ENCODE measurements around the gene MILR1. TPM values are rescaled to one million over a fixed set of nuclear protein-coding genes. Genes with fewer than 3 reads are reported as not detected.
"Not testable (repeated sequence)": the region's sequence is repeated elsewhere in the genome, so short reads cannot be mapped to it uniquely, and the experiment has no call there.

Gene MILR1
- total RNA-seq, 1 experiment from 2014 or later, result 21.6 TPM

- DNase-seq (ENCODE audit: low read depth), result no peak
Measured at GRCh38 chr17:64471440-64471839, 22.5 kb downstream of the MILR1 start.

- DNase-seq (ENCODE audit: low read depth), result no peak
Measured at GRCh38 chr17:64472564-64472963, 23.6 kb downstream of the MILR1 start.

GRCh38 chr17:64477849-64478248 lies 28.9 kb downstream of the MILR1 start:
- no peak for DNase-seq (ENCODE audit: low read depth)

- DNase-seq (ENCODE audit: low read depth), result no peak
Measured at GRCh38 chr17:64480951-64481350, 32.0 kb downstream of the MILR1 start.

- DNase-seq (ENCODE audit: low read depth), result no peak
Measured at GRCh38 chr17:64484380-64484779, 35.5 kb downstream of the MILR1 start.

- no peak for DNase-seq (ENCODE audit: low read depth)
Measured at GRCh38 chr17:64488301-64488700, 39.4 kb downstream of the MILR1 start.

GRCh38 chr17:64491034-64491860 lies 42.3 kb downstream of the MILR1 start:
- DNase-seq (ENCODE audit: low read depth), result peak; percentile 29

GRCh38 chr17:64491994-64492393 lies 43.1 kb downstream of the MILR1 start:
- DNase-seq (ENCODE audit: low read depth), result peak; percentile 29

- peak; percentile 14 for DNase-seq (ENCODE audit: low read depth)
Measured at GRCh38 chr17:64492481-64493109, 43.7 kb downstream of the MILR1 start.

GRCh38 chr17:64494121-64494520 lies 45.2 kb downstream of the MILR1 start:
- DNase-seq (ENCODE audit: low read depth), result no peak

GRCh38 chr17:64495300-64495699 lies 46.4 kb downstream of the MILR1 start:
- DNase-seq (ENCODE audit: low read depth), result not testable (repeated sequence)

GRCh38 chr17:64496348-64496785 lies 47.5 kb downstream of the MILR1 start:
- DNase-seq (ENCODE audit: low read depth), result peak; percentile 6

- peak; percentile 88 for DNase-seq (ENCODE audit: low read depth)
Measured at GRCh38 chr17:64496786-64497564, 48.1 kb downstream of the MILR1 start, which contains the start of gene POLG2. Gene POLG2, minus strand, starts transcription at chr17:64497054. Its CDS starts 86 bp downstream, at chr17:64496968.

- DNase-seq (ENCODE audit: low read depth), result no peak
Measured at GRCh38 chr17:64497565-64498035, 48.7 kb downstream of the MILR1 start.

- DNase-seq (ENCODE audit: low read depth), result peak; percentile 14
Measured at GRCh38 chr17:64498308-64499203, 49.6 kb downstream of the MILR1 start.

GRCh38 chr17:64499805-64500486 lies 51.0 kb downstream of the MILR1 start:
- no peak for DNase-seq (ENCODE audit: low read depth)

- DNase-seq (ENCODE audit: low read depth), result no peak
Measured at GRCh38 chr17:64500487-64500859, 51.6 kb downstream of the MILR1 start.

GRCh38 chr17:64500862-64501765 lies 52.2 kb downstream of the MILR1 start:
- no peak for DNase-seq (ENCODE audit: low read depth)

- DNase-seq (ENCODE audit: low read depth), result no peak
Measured at GRCh38 chr17:64502021-64502420, 53.1 kb downstream of the MILR1 start.
